ENCODE measurements around the gene PGF. TPM values are rescaled to one million over a fixed set of nuclear protein-coding genes. Genes with fewer than 3 reads are reported as not detected.

Gene PGF
- total RNA-seq, 1 experiment from 2014 or later, result 9.1 TPM

GRCh38 chr14:74941676-74942097 is 13.7 kb downstream of the PGF start:
- H3K4me3 Mint-ChIP-seq (ENCODE audit: unreplicated experiment), result no peak overlapping the region
- CTCF ChIA-PET, result interaction anchor here (1.0 to 1.1 kb wide), 2 partner anchors 9 to 81 kb away, joined by 3 to 4 read pairs; no protein-coding TSS in a partner anchor
- peaks cover 17% of the 10 kb centered on the region for H3K36me3 Mint-ChIP-seq (ENCODE audit: insufficient read depth, unreplicated experiment)
- Histone ChIP-seq H3K4me3 (ENCODE audit: low read depth, low read length) (no peak overlapping the region), H3K9me3 (no peaks in the 10 kb centered on the region), H3K27me3 (replicated peaks; ENCODE audit: control insufficient read depth, insufficient read depth, low read length) (no peaks in the 10 kb centered on the region), H3K36me3 (ENCODE audit: control insufficient read depth, insufficient read depth, low read length) (no peaks in the 10 kb centered on the region), H3K4me1 (peaks cover 12% of the 10 kb centered on the region)
- intact Hi-C loops (cut with micrococcal nuclease; ENCODE audit: unreplicated experiment), result no loop called here
- no TSS peak for BruUV-seq (replicated peaks)
- DNase-seq, result no peak
- H3K27ac Mint-ChIP-seq (ENCODE audit: unreplicated experiment), result no peak overlapping the region
- TF ChIP-seq CTCF (IDR thresholded peaks at IDR 0.05; ENCODE audit: insufficient read depth in 1 of 2, low read depth in 1 of 2, low read length in 1 of 2, severe bottlenecking in 1 of 2, unreplicated experiment in 1 of 2), result no peak
- peaks cover 10% of the 10 kb centered on the region for H3K9me3 Mint-ChIP-seq (ENCODE audit: unreplicated experiment)
- peaks cover 6% of the 10 kb centered on the region for H3K27me3 Mint-ChIP-seq (ENCODE audit: insufficient read depth, unreplicated experiment)
- POLR2A ChIA-PET, result no interaction called here
- H3K4me1 Mint-ChIP-seq (ENCODE audit: low read depth, unreplicated experiment), result no peaks in the 10 kb centered on the region

GRCh38 chr14:74940956-74941565 is 14.3 kb downstream of the PGF start:
- Mint-ChIP-seq H3K9me3 (ENCODE audit: unreplicated experiment) (peaks cover 10% of the 10 kb centered on the region), H3K4me1 (ENCODE audit: low read depth, unreplicated experiment) (no peaks in the 10 kb centered on the region), H3K27ac (ENCODE audit: unreplicated experiment) (no peak overlapping the region), H3K27me3 (ENCODE audit: insufficient read depth, unreplicated experiment) (peaks cover 6% of the 10 kb centered on the region), H3K36me3 (ENCODE audit: insufficient read depth, unreplicated experiment) (peaks cover 12% of the 10 kb centered on the region), H3K4me3 (ENCODE audit: unreplicated experiment) (no peak overlapping the region)
- Histone ChIP-seq H3K36me3 (ENCODE audit: control insufficient read depth, insufficient read depth, low read length) (no peaks in the 10 kb centered on the region), H3K27me3 (replicated peaks; ENCODE audit: control insufficient read depth, insufficient read depth, low read length) (no peaks in the 10 kb centered on the region), H3K9me3 (no peaks in the 10 kb centered on the region), H3K4me1 (peaks cover 9% of the 10 kb centered on the region), H3K4me3 (ENCODE audit: low read depth, low read length) (no peak overlapping the region)
- BruUV-seq (replicated peaks), result no TSS peak
- POLR2A ChIA-PET, result no interaction called here
- DNase-seq, result no peak
- TF ChIP-seq CTCF (IDR thresholded peaks at IDR 0.05; ENCODE audit: insufficient read depth in 1 of 2, low read depth in 1 of 2, low read length in 1 of 2, severe bottlenecking in 1 of 2, unreplicated experiment in 1 of 2), result no peak
- CTCF ChIA-PET, result interaction anchor here (1.0 to 1.1 kb wide), 3 partner anchors 10 to 80 kb away, joined by 3 to 5 read pairs (median 4); partner anchors contain the start of gene RPS6KL1
- intact Hi-C loops (cut with micrococcal nuclease; ENCODE audit: unreplicated experiment), result no loop called here

- BruUV-seq (replicated peaks), result no TSS peak
- intact Hi-C loops (cut with micrococcal nuclease; ENCODE audit: unreplicated experiment), result no loop called here
- POLR2A ChIA-PET, result no interaction called here
These were observed 16.6 kb downstream of the PGF start for GRCh38 chr14:74938531-74939495.

More at GRCh38 chr14:74938531-74939495, 16.6 kb downstream of the PGF start:
- H3K4me1 Mint-ChIP-seq (ENCODE audit: low read depth, unreplicated experiment), result no peaks in the 10 kb centered on the region
- peaks cover 10% of the 10 kb centered on the region for H3K9me3 Mint-ChIP-seq (ENCODE audit: unreplicated experiment)
- H3K4me3 Mint-ChIP-seq (ENCODE audit: unreplicated experiment), result no peak overlapping the region
- CTCF ChIA-PET, result interaction anchor here (1.3 kb wide), 1 partner anchor 84 kb away, joined by 3 read pairs; no protein-coding TSS in a partner anchor
- Histone ChIP-seq H3K9me3 (no peaks in the 10 kb centered on the region), H3K4me3 (ENCODE audit: low read depth, low read length) (no peak overlapping the region), H3K36me3 (ENCODE audit: control insufficient read depth, insufficient read depth, low read length) (no peaks in the 10 kb centered on the region), H3K27me3 (replicated peaks; ENCODE audit: control insufficient read depth, insufficient read depth, low read length) (no peaks in the 10 kb centered on the region), H3K4me1 (no peaks in the 10 kb centered on the region)
- peaks cover 11% of the 10 kb centered on the region for H3K36me3 Mint-ChIP-seq (ENCODE audit: insufficient read depth, unreplicated experiment)
- peaks cover 6% of the 10 kb centered on the region for H3K27me3 Mint-ChIP-seq (ENCODE audit: insufficient read depth, unreplicated experiment)
- DNase-seq, result no peak
- TF ChIP-seq CTCF (IDR thresholded peaks at IDR 0.05; ENCODE audit: insufficient read depth in 1 of 2, low read depth in 1 of 2, low read length in 1 of 2, severe bottlenecking in 1 of 2, unreplicated experiment in 1 of 2), result no peak
- H3K27ac Mint-ChIP-seq (ENCODE audit: unreplicated experiment), result no peak overlapping the region
